HepG2 (cell line): ENCODE results near the gene DLG2. TPM values are rescaled to one million over a fixed set of nuclear protein-coding genes. Genes with fewer than 3 reads are reported as not detected.

ENCODE experiments used
- ASH2L ChIP-seq: fragments of 300-600, 200-600 bp; sonication (generic); IDR thresholded peaks from 2 replicates; pipeline ENCODE4 v1.7.0; 2017; ENCODE audit warnings: low read depth, mild to moderate bottlenecking, moderate library complexity, mixed read lengths, low read length; ENCODE audit not compliant: insufficient read length
- BHLHE40 ChIP-seq: IDR thresholded peaks from 2 replicates; pipeline ENCODE4 v1.6.1; 2011; ENCODE audit warnings: low read length, improper control_type of control experiment
- FOXK2 ChIP-seq: fragments of 450-650 bp; IDR thresholded peaks from 2 replicates; pipeline ENCODE4 v1.6.1; 2016
- HNRNPL ChIP-seq: fragments of 200-400 bp; formaldehyde crosslinking; IDR thresholded peaks from 2 replicates; pipeline ENCODE4 v1.6.1; 2017; ENCODE audit warnings: mild to moderate bottlenecking, low read depth, low read length
- HOXA7 ChIP-seq: sonication (generic); formaldehyde crosslinking; IDR thresholded peaks from 2 replicates; pipeline ENCODE4 v1.8.1; 2022; ENCODE audit warnings: mild to moderate bottlenecking, missing genetic modification reagents, moderate library complexity
- HOXA9 ChIP-seq: sonication (generic); formaldehyde crosslinking; IDR thresholded peaks from 2 replicates; pipeline ENCODE4 v1.8.1; 2022; ENCODE audit warnings: missing genetic modification reagents, mild to moderate bottlenecking, moderate library complexity, borderline replicate concordance
- LCORL ChIP-seq, 2 experiments: fragments of 450-650 bp in 1 of 2; sonication (generic) in 1 of 2; formaldehyde crosslinking in 1 of 2; IDR thresholded peaks; 2 replicates each; pipeline versions ENCODE4 v1.5.0 to v1.6.1; 2017 to 2020; ENCODE audit warnings: antibody characterized with exemption in 1 of 2, missing genetic modification reagents in 1 of 2
- MTF1 ChIP-seq: sonication (generic); formaldehyde crosslinking; IDR thresholded peaks from 2 replicates; pipeline ENCODE4 v1.5.0; 2020; ENCODE audit warnings: missing genetic modification reagents
- PPARG ChIP-seq: conservative IDR thresholded peaks from 2 replicates; pipeline ENCODE4 v1.6.1; 2016; ENCODE audit warnings: missing biosample characterization, missing genetic modification reagents
- SUZ12 ChIP-seq: fragments of 150-350 bp; IDR thresholded peaks from 2 replicates; pipeline ENCODE4 v1.6.1; 2014; ENCODE audit warnings: low read depth, low read length
- ZNF10 ChIP-seq: sonication (generic); formaldehyde crosslinking; IDR thresholded peaks from 2 replicates; pipeline ENCODE4 v1.4.0; 2020; ENCODE audit warnings: mild to moderate bottlenecking, low read depth, missing genetic modification reagents, borderline replicate concordance
- ZNF256 ChIP-seq: sonication (generic); formaldehyde crosslinking; conservative IDR thresholded peaks from 2 replicates; pipeline ENCODE4 v1.4.0; 2020; ENCODE audit warnings: missing genetic modification reagents
- ZNF713 ChIP-seq: sonication (generic); formaldehyde crosslinking; IDR thresholded peaks from 2 replicates; pipeline ENCODE4 v1.4.0; 2020; ENCODE audit warnings: mild to moderate bottlenecking, missing genetic modification reagents
- ZNF792 ChIP-seq: IDR thresholded peaks from 2 replicates; pipeline ENCODE4 v1.6.1; 2016
- polyA plus RNA-seq, 8 experiments: library from polyadenylated mRNA; depleted of rRNA in 3 of 8; stranded (reverse) in 7 of 8; unstranded in 1 of 8; fragments of >200 nt; fragmentation: Illumina TruSeq in 4 of 8; extraction: Trizol in 4 of 8; gene quantifications; 2 replicates each; pipeline versions ENCODE4 v1.2.1 to v1.2.3, GENCODE V29; 2011 to 2016; ENCODE audit warnings: low read depth in 4 of 8, missing spikeins in 1 of 8, mixed read lengths in 1 of 8; ENCODE audit not compliant: insufficient read depth in 1 of 8
- total RNA-seq, 5 experiments: library from RNA; depleted of rRNA; stranded (reverse); fragments of >200 nt; fragmentation: Illumina TruSeq; extraction: Trizol; gene quantifications; 2 replicates each; pipeline ENCODE4 v1.2.3, GENCODE V29; 2016; ENCODE audit warnings: low read depth in 1 of 5
- TF ChIP-seq, protein P1 (sequence below): sonication (generic); formaldehyde crosslinking; IDR thresholded peaks from 2 replicates; pipeline ENCODE4 v1.5.1; 2020; ENCODE audit warnings: mild to moderate bottlenecking, missing genetic modification reagents, borderline replicate concordance
- TF ChIP-seq, protein P2 (sequence below): sonication (generic); formaldehyde crosslinking; IDR thresholded peaks from 2 replicates; pipeline ENCODE4 v1.5.0; 2020; ENCODE audit warnings: mild to moderate bottlenecking, missing genetic modification reagents, borderline replicate concordance
- TF ChIP-seq, protein P3 (sequence below): sonication (generic); formaldehyde crosslinking; IDR thresholded peaks from 2 replicates; pipeline ENCODE4 v1.4.0; 2020; ENCODE audit warnings: low read depth, mild to moderate bottlenecking, missing genetic modification reagents
- TF ChIP-seq, protein P4 (sequence below): IDR thresholded peaks from 2 replicates; pipeline ENCODE4 v1.6.1; 2016; ENCODE audit warnings: missing compliant biosample characterization, missing genetic modification reagents, borderline replicate concordance

DLG2 gene
- total and polyA plus RNA-seq, 2 of the 13 experiments (the other 11 are each of a cell fraction or from before 2014, with no cell fraction given) = 0.46 to 1.0 TPM

DNA sequence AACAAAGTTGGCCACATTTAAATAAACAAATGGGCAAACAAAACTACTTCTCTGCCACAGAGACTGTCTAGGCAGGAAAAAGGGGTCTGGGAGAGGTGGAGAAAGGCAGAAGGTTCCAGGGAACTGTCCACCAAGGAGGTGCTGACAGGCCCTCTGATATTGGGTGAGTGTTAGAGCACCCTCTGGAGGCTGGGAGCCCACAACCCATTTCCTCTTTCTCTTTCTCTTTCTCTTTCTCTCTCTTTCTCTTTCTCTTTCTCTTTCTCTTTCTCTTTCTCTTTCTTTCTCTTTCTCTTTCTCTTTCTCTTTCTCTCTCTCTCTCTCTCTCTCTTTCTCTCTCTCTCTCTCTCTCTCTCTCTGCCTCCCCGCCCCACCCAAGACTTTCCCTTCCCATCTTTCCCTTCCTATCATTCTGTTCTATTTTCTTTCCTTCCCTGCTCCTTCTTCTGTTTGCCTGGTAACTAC lies 912.8 kb downstream of the DLG2 start (continued):
- TF ChIP-seq, protein P1, sequence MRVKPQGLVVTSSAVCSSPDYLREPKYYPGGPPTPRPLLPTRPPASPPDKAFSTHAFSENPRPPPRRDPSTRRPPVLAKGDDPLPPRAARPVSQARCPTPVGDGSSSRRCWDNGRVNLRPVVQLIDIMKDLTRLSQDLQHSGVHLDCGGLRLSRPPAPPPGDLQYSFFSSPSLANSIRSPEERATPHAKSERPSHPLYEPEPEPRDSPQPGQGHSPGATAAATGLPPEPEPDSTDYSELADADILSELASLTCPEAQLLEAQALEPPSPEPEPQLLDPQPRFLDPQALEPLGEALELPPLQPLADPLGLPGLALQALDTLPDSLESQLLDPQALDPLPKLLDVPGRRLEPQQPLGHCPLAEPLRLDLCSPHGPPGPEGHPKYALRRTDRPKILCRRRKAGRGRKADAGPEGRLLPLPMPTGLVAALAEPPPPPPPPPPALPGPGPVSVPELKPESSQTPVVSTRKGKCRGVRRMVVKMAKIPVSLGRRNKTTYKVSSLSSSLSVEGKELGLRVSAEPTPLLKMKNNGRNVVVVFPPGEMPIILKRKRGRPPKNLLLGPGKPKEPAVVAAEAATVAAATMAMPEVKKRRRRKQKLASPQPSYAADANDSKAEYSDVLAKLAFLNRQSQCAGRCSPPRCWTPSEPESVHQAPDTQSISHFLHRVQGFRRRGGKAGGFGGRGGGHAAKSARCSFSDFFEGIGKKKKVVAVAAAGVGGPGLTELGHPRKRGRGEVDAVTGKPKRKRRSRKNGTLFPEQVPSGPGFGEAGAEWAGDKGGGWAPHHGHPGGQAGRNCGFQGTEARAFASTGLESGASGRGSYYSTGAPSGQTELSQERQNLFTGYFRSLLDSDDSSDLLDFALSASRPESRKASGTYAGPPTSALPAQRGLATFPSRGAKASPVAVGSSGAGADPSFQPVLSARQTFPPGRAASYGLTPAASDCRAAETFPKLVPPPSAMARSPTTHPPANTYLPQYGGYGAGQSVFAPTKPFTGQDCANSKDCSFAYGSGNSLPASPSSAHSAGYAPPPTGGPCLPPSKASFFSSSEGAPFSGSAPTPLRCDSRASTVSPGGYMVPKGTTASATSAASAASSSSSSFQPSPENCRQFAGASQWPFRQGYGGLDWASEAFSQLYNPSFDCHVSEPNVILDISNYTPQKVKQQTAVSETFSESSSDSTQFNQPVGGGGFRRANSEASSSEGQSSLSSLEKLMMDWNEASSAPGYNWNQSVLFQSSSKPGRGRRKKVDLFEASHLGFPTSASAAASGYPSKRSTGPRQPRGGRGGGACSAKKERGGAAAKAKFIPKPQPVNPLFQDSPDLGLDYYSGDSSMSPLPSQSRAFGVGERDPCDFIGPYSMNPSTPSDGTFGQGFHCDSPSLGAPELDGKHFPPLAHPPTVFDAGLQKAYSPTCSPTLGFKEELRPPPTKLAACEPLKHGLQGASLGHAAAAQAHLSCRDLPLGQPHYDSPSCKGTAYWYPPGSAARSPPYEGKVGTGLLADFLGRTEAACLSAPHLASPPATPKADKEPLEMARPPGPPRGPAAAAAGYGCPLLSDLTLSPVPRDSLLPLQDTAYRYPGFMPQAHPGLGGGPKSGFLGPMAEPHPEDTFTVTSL = no peak
- no peak for TF ChIP-seq HOXA7 (CRISPR knock-in tag)
- TF ChIP-seq ZNF10 (CRISPR knock-in tag) = no peak
- TF ChIP-seq PPARG = no peak
- no peak for TF ChIP-seq SUZ12
- TF ChIP-seq FOXK2 = no peak
- TF ChIP-seq HNRNPL = no peak
- TF ChIP-seq, protein P2, sequence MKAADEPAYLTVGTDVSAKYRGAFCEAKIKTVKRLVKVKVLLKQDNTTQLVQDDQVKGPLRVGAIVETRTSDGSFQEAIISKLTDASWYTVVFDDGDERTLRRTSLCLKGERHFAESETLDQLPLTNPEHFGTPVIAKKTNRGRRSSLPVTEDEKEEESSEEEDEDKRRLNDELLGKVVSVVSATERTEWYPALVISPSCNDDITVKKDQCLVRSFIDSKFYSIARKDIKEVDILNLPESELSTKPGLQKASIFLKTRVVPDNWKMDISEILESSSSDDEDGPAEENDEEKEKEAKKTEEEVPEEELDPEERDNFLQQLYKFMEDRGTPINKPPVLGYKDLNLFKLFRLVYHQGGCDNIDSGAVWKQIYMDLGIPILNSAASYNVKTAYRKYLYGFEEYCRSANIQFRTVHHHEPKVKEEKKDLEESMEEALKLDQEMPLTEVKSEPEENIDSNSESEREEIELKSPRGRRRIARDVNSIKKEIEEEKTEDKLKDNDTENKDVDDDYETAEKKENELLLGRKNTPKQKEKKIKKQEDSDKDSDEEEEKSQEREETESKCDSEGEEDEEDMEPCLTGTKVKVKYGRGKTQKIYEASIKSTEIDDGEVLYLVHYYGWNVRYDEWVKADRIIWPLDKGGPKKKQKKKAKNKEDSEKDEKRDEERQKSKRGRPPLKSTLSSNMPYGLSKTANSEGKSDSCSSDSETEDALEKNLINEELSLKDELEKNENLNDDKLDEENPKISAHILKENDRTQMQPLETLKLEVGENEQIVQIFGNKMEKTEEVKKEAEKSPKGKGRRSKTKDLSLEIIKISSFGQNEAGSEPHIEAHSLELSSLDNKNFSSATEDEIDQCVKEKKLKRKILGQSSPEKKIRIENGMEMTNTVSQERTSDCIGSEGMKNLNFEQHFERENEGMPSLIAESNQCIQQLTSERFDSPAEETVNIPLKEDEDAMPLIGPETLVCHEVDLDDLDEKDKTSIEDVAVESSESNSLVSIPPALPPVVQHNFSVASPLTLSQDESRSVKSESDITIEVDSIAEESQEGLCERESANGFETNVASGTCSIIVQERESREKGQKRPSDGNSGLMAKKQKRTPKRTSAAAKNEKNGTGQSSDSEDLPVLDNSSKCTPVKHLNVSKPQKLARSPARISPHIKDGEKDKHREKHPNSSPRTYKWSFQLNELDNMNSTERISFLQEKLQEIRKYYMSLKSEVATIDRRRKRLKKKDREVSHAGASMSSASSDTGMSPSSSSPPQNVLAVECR (CRISPR knock-in tag) = no peak
- TF ChIP-seq ZNF792 (CRISPR knock-in tag) = no peak
- TF ChIP-seq LCORL (IDR thresholded peaks at IDR 0.05) = no peak
- no peak for TF ChIP-seq LCORL (CRISPR knock-in tag; IDR thresholded peaks at IDR 0.05)
- TF ChIP-seq, protein P3, sequence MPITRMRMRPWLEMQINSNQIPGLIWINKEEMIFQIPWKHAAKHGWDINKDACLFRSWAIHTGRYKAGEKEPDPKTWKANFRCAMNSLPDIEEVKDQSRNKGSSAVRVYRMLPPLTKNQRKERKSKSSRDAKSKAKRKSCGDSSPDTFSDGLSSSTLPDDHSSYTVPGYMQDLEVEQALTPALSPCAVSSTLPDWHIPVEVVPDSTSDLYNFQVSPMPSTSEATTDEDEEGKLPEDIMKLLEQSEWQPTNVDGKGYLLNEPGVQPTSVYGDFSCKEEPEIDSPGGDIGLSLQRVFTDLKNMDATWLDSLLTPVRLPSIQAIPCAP = no peak
- no peak for TF ChIP-seq ZNF256
- no peak for TF ChIP-seq HOXA9 (CRISPR knock-in tag)
- TF ChIP-seq, protein P4, sequence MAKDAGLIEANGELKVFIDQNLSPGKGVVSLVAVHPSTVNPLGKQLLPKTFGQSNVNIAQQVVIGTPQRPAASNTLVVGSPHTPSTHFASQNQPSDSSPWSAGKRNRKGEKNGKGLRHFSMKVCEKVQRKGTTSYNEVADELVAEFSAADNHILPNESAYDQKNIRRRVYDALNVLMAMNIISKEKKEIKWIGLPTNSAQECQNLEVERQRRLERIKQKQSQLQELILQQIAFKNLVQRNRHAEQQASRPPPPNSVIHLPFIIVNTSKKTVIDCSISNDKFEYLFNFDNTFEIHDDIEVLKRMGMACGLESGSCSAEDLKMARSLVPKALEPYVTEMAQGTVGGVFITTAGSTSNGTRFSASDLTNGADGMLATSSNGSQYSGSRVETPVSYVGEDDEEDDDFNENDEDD (CRISPR knock-in tag) = no peak
- no peak for TF ChIP-seq MTF1 (CRISPR knock-in tag)
- TF ChIP-seq BHLHE40 = no peak
- no peak for TF ChIP-seq ZNF713 (CRISPR knock-in tag)
- TF ChIP-seq ASH2L = no peak
